AG09309 (cell line): ENCODE measurements around the gene TLCD3B.

Source experiments
- DNase-seq: peaks from one replicate; pipeline ENCODE4 v3.0.0-alpha.2; 2010; ENCODE audit warnings: low read depth
- H3K4me3 ChIP-seq: 2 replicates; pipeline ENCODE4 v1.5.1; 2011; ENCODE audit warnings: mild to moderate bottlenecking, low read depth, low read length, moderate library complexity; ENCODE audit not compliant: control insufficient read depth
- CTCF ChIP-seq: IDR thresholded peaks from 2 replicates; pipeline ENCODE4 v1.5.1; 2011; ENCODE audit warnings: mild to moderate bottlenecking, low read depth, low read length, inconsistent platforms; ENCODE audit not compliant: insufficient read depth, control insufficient read depth; ENCODE audit errors: missing control alignments

Gene TLCD3B

GRCh38 chr16:29987371-29988085 lies 43.5 kb downstream of the TLCD3B start:
- TF ChIP-seq CTCF = no peak
- no peak overlapping the region for H3K4me3 ChIP-seq
- DNase-seq = no peak

GRCh38 chr16:29986931-29987330 lies 44.1 kb downstream of the TLCD3B start:
- no peak for TF ChIP-seq CTCF
- no peak for DNase-seq
- H3K4me3 ChIP-seq = no peak overlapping the region

GRCh38 chr16:29986231-29986630 lies 44.8 kb downstream of the TLCD3B start:
- no peak for DNase-seq
- no peak for TF ChIP-seq CTCF
- H3K4me3 ChIP-seq = no peak overlapping the region

GRCh38 chr16:29985271-29985811 lies 45.7 kb downstream of the TLCD3B start:
- no peak overlapping the region for H3K4me3 ChIP-seq
- DNase-seq = no peak
- TF ChIP-seq CTCF = no peak

- no peak for TF ChIP-seq CTCF
- no peak for DNase-seq
- H3K4me3 ChIP-seq = no peak overlapping the region
Measured at GRCh38 chr16:29984764-29985147, 46.3 kb downstream of the TLCD3B start.

GRCh38 chr16:29984137-29984763 lies 46.8 kb downstream of the TLCD3B start:
- TF ChIP-seq CTCF = no peak
- H3K4me3 ChIP-seq = no peak overlapping the region
- DNase-seq = no peak
